ENCODE data around the gene ST8SIA6.
"Not testable (repeated sequence)": the region's sequence is repeated elsewhere in the genome, so short reads cannot be mapped to it uniquely, and the experiment has no call there.

ST8SIA6 gene

DNA sequence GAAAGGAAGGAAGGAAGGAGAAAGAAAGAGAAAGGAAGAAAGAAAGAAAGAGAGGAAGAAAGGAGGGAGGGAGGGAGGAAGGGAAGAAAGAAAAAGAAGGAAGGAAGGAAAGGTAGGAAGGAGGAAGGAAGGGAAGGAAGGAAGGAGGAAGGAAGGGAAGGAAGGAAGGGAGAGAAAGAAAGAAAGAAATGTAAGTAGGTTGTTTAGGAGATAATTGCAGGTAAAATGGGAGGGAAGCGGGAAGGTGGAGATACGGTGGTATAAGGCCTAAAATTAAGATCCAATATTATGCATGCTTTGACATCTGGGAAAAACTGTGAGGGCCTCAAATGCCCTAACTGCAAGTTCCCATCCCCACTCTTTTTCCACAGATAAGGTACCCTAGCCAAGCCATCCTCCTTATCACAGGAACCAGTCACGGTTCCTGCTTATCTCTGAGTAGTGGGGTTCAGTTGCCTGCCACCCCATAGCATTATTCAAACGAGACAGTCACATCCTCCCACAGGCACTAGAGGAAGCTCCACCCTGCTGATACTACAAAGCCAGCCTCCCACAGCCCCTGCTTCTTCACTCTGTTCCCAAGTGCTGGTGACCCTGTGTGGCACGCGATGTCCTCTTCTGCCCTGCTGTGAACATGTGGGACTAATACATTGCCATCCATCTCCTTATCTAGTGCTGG is 28.7 kb downstream of the ST8SIA6 start:
- no peak for DNase-seq

DNA sequence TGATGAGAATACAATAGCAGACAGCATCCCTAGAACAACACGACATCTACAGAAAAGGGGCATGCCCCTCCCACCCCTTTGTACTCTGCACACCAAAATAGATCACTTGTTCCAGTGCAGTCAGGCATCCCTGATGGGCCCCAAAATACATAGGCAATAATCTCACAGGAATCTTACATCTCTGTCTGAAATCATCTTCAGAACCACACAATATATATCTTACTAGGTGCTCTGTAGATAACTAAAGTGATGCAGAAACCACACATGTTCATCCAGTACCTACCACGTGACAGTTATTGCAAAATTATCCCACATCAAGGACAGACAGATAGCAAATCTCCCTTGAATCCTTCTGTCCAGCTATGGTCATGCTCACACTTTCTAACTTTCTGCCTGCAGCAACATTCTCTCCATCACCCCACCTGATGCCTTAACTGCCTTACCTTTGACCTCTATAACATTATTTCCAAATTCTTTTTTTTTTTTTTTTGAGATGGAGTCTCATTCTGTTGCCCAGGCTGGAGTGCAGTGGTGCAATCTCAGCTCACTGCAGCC is 30.7 kb downstream of the ST8SIA6 start:
- DNase-seq: peak; percentile 54

DNA sequence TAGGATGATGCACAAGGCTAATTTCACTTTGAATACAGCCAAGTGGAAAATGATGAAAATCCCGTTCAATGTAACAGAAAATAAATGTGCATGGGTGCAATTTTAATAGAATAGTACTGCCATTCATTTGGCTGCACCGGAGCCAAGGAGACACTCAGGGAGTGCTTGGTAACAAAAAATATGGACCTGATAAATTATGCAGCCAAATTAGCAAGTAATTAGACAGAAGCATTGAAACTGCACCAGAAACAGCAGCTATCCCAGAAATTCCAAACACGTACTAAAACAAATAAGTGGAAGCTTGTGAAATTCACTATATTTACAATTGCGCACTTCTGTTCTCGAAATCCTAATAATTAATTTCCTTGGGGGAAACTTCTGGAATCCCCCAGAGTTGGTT is 31.5 kb downstream of the ST8SIA6 start:
- no peak for DNase-seq

DNA sequence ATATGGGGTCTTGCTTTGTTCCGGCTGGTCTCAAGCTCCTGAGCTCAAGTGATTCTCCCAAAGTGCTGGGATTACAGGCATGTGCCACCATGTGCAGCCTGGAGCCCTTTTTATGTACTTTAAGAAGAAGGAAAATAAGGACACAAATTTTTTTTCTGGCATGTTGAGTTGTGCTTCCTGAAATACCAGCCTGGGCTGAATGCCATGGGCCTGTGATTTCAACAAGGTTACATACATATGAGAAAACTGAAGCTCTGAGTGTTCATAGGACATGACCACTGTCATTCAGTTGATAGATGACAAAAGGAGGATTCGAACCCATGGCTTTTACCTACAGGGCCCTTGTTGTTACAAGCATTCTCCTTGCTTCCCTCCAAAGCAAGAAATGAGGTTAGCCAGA is 36.1 kb downstream of the ST8SIA6 start:
- no peak for DNase-seq

DNA sequence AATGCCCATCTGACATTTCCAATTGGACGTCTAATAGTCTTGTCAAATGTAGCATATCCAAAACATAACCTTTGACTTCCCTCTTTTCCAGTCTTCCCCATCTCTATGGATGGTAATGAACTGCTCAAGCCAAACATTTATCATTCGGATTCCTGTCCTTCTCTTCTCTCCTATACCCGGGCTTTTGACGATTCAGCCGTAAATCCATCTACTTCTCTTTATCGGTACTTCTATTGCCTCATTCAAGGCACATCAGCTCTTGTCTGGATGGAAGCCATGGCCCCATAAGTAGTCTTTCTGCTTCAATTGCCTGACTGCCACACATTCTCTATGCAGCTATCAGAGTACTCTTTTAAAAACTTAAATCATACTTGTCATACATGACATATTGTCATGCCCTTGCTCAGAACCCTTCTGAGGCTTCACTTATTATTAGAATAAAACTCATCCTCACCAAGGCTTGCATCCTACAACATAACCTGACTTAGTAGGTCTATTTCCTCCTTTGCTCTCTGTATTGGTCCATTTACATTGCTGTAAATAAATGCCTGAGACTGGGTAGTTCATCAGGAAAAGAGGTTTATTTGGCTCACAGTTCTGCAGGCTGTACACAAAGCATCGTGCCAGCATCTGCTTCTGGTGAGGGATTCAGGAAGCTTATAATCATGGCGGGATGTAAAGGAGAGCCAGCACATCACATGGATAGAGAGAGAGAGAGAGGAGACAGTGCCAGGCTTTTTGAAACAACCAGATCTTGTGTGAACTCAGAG is 37.8 kb downstream of the ST8SIA6 start:
- DNase-seq: no peak

DNA sequence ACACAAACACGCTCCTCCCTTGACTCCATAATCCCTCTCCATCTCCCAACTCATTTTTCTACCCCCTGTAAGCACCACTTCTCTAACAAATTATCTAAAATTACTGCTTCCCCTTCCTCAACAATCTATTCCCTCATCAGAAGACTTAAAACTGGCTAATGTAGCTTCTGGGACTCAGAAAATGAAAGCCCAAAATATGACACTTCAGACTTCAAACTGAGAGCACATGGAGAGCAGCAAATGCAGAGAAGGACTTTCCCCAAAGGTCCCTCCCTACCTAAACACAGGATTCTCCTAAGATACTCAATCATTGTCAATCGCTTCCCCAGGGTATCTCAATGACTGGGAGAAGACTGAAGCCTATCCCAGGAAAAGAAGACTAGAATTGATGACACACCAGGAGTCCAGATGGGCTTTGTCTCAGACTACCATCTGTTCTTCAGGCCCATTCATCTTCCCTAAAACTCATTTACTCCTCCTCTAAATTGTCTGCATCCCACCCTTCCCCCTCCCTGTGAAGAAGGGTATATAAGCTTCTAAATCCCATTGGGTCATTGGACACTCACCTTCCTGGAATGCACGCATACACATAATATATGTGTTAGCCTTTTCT is 39.2 kb downstream of the ST8SIA6 start:
- DNase-seq: no peak

DNA sequence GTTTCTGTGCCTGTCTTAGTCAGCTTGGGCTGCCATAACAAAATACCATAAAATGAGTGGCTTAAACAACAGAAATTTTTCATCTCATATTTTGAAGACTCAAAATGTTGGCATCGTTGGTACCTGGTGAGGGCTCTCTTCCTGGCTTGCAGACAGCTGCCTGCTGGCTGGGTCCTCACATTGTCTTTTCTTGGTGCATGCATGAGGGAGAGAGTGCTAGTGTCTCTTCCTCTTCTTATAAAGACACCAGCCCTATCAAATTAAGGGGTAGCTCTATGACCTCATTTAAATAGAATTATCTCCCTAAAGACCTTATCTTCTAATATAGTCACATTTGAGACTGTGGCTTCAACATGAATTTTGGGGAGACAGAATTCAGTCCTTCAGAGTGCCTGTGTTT is 39.9 kb downstream of the ST8SIA6 start:
- no peak for DNase-seq

DNA sequence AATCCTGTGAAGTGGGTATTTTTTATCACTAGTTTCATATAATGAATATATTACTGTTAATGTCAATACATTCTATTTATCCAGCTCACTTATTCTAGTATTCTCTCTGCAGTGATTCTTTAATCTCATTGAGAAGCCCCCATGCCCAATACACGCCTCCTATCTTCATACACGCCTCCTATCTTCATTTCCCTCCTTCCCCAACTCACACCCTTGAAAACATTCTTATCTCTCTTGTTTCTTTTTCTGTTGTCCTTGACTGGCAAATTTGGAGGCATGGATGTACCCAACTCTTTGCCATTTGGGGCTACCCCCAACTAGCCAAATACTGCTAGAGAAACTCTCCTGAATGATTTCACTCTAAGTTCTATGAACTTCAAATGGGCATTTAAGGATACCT is 40.5 kb downstream of the ST8SIA6 start:
- no peak for DNase-seq

DNA sequence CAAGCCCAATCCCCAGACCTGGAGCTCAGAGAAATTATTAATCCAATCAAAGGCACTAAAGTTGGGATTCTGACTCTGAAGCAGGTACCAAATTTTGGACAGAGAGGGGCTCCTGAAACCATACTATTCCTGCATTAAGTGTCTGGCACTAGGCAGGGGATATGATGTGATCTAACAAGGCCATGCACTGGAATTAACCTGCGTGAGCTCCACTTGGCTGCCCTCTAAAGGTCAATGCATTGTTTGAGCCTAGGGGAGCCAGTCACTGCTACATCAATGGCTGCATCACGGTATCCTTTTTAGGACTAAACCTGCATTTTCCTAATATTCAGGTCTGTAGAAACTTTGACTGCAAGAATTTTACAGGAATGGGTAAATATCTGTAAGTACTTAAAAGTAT is 42.1 kb downstream of the ST8SIA6 start:
- DNase-seq: peak; percentile 21

DNA sequence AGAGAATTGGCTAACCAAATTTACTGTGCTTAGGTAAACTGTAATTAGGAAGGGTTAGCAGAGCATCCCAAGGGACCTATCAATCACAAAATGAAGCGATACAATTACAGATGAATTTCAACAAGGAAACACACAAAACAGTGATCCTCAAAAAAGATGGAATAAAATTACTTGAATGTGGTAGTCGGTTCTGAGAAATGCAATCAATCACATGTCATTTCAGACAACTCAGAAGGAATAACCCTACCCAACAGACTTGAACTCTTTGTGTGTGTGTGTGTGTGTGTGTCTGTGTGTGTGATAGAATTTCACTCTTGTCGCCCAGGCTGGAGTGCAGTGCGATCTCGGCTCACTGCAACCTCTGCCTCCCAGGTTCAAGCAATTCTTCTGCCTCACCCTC is 43.5 kb downstream of the ST8SIA6 start:
- no peak for DNase-seq

DNA sequence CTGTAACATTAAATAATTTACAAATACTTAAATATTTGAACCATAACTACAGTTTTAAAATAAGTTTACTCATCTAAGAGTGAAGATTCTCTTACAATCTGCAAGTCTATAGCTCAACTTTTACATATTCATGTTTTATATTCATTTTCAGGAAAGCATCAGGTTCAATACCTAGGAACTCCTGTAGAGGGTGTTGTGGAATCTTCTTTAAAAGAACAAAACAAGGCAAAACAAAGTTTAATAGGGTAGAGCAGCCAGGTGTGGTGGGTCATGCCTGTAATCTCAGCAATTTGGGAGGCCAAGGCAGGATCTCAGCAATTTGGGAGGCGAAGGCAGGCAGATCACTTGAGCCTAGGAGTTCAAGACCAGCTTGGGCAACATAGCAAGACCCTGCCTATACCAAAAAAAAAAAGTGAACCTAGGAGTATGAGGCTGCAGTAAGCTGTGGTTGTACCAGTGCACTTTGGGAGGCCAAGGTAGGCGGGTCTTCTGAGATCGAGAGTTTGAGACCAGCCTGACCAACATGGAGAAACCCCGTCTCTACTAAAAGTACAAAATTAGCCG is 45.1 kb downstream of the ST8SIA6 start:
- DNase-seq: no peak

DNA sequence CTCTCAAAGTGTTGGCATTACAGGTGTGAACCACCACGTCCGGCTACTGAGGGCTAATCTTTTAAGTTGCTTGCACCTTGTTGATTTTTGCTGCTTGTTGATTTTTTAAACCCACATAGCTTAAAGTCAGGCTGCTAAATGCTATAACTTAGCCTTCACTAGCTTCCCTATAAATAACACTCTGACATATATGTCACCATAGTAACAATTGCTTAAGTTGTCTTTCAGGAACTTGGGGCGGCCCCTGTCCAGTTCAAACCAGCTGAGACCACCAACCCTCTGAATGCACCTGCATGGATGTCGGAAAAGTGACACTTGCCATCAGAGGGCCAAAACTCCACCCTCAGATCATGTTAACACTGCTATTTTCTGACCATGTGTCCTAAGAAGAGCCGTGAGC is 47.3 kb downstream of the ST8SIA6 start:
- no peak for DNase-seq

DNA sequence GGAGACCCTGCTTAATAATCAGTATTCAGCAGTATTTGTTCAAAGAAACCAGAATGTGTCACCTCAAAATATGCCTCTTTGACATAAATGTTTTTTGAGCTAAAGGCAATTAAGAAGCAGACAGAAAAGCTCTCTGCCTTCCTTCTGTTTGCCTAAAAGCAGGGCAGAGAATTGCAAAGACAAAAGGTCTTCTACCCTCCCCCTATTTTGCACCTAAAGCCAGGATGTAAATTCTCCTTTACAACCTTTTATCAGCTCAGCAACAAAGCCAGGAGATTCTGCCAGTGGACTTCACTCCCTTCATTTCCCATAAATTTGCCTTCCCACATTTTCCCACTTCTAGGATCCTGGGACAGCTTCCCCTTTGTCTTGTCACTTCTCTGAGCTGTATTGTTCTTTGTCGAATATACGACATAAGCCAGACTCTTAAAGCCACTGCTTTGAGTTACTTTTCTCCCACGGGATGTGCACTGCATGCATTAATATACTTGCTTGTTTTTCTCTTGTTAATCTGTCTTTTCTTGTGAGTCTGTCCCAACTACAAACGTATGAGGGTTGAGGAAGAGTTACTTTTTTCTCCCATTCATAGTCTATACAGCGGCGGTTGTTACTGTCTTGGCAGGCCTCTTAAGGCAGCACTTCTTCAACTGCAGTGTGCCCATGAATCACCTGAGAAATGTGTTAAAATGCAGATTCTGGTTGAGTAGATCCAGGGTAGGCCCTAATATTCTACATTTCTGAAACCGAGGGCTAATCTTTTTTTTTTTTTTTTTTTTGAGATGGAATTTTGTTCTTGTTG is 48.2 kb downstream of the ST8SIA6 start:
- DNase-seq: peak; percentile 21

DNA sequence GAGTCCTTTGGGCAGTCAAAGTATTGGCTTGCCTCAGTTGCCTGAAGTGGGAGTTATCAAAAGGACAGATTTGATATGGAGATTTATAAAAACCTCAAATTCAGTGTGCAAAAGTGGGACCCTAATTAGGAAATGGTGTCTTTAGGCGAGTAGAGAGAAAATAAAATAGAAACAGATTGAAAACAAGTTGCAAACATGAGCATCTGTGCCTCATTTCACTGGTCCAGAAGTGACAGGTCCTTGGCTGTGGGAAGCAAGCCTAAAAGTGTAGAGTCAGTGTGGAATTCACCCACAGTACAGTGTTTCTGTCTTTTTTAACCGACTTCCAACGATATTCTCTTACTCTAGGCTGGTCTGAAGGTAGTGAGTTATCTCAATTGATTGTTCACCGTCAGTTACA is 51.2 kb downstream of the ST8SIA6 start:
- DNase-seq: no peak

DNA sequence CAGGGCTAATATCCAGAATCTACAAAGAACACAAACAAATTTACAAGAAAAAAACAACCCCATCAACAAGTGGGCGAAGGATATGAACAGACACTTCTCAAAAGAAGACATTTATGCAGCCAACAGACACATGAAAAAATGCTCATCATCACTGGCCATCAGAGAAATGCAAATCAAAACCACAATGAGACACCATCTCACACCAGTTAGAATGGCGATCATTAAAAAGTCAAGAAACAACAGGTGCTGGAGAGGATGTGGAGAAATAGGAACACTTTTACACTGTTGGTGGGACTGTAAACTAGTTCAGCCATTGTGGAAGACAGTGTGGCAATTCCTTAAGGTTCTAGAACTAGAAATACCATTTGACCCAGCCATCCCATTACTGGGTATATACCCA is 52.4 kb downstream of the ST8SIA6 start:
- not testable (repeated sequence) for DNase-seq

DNA sequence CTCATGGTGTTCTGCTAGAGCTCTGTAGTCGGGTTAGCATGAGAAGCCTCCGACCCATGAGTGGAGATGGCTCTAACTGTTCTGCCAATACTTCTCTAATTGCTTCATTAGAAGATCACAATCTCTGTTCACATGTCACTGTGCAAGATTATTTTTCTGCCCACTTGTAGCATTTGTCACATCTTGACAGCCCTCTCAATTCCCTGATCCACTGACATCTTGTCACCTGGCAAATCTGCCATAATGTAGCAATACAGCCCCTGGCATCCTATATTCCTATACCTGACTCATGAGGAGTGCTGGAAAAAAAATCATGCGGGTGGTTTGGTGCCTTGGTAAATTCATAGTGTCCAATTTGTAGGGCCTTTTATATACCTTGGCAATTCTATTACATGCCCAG is 58.4 kb downstream of the ST8SIA6 start:
- DNase-seq: no peak

DNA sequence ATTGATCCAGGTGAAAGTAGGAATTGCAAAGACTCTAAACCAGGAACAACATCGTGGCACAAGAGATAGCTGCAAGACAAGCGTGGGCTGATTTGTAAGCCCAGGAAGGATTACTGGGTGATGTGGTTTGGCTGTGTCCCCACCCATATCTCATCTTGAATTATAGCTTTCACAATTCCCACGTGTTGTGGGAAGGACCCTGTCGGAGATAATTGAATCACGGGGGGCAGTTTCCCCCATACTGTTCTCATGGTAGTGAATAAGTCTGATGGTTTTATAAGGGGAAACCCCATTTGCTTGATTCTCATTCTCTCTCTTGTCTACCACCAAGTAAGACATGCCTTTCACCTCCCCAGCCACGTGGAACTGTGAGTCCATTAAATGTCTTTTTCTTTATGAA is 59.5 kb downstream of the ST8SIA6 start:
- no peak for DNase-seq

DNA sequence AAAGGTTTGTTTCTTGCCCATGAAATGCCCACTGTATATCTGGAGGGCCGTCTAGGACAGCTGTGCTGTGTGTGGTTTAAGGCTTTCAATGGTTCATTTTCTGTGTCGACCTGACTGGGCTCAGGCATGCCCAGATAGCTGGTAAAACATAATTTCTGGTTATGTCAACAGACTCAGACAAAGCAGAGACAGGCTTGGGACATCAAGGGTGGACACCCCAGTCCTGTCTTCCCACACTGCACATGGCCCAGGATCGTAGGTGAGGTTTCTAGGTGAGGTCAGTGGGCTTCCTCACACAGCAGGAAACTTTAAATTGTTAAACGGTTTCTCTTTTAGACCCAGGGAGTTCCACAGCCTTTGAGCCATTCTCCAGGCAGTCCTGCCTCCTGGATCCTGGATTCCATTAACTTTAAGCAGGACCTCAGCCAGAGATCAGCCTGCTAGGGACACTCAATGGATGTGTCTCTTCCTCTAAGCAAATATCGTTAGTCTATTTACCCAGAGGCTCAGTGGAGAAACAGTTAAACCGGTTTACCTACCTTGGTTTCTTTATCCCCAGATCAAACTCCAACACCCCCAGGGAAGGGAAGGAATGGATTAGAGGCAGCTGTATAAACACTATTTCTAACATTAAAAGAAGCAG is 66.4 kb downstream of the ST8SIA6 start:
- DNase-seq: peak; percentile 70

DNA sequence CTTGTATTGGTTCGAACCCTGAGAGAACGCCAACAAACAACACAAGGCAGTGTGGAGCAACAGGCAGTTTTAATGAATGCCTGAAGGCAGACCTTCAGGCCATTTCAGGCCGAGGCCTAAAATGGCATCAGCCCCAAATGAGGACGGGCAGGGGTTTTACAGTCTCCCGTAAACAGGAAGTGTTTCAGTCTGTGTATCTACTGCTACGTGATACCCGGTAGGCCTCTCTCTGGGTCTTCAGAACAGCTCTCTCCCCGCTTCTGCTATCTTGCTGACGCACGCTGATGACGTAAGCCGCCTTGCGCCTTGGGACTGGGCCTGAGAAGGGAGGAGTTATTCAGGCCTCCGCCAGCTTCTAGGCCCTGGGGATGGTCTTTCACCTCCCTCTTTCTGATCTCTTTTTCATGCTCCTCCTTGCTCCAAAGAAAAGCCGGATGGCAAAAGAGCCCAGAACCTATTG is 67.7 kb downstream of the ST8SIA6 start:
- no peak for DNase-seq

DNA sequence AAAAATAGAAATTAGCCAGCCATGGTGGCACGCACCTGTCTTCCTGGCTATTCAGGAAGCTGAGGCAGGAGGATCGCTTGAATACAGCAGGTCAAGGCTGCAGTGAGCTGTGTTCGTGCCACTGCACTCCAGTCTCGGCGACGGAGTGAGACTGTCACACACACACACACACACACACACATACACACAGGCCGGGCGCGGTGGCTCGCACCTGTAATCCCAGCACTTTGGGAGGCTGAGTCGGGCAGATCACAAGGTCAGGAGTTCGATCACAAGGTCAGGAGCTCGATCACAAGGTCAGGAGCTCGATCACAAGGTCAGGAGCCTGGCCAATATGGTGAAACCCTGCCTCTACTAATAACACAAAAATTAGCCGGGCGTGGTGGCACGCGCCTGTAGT is 68.4 kb downstream of the ST8SIA6 start:
- DNase-seq: no peak

DNA sequence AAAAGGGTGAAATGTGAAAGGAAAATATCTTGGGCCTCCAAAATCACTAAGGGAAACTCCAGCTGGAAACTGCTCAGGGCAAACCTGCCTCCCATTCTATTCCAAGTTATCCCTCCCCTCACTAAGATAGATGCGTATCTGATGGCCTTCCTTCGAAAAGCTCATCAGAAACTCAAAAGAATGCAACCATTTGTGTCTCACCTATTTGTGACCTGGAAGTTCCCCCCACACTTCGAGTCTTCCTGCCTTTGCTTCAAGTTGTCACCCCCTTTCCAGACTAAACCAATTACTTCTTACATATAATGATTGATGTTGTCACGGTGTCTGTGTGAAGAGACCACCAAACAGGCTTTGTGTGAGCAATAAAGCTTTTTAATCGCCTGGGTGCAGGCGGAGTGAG is 69.3 kb downstream of the ST8SIA6 start:
- DNase-seq: peak; percentile 4

Data from eye (tissue), 1 donor.